PC-3 (cell line): ENCODE data around the gene TOMM70.

ENCODE experiments used
- CTCF ChIP-seq: fragments of 300-600 bp; sonication (generic); conservative IDR thresholded peaks from 2 replicates; pipeline ENCODE4 v1.5.1; 2017; ENCODE audit warnings: antibody characterized with exemption, low read depth, mild to moderate bottlenecking, low read length
- EZH2 ChIP-seq: fragments of 300-600 bp; sonication (generic); IDR thresholded peaks from one replicate; pipeline ENCODE4 v1.6.1; 2017; ENCODE audit warnings: antibody characterized with exemption, mild to moderate bottlenecking, low read length; ENCODE audit not compliant: unreplicated experiment

- TF ChIP-seq CTCF (no peak), EZH2 (no peak)
Observed at GRCh38 chr3:100361897-100362296, 39.0 kb downstream of the TOMM70 start.
